GM12878 (cell line): ENCODE results near the gene HYAL1. TPM values are rescaled to one million over a fixed set of nuclear protein-coding genes. Genes with fewer than 3 reads are reported as not detected.
A peak's percentile ranks its signal among the peaks of the same experiment; 100 is the strongest.

Source experiments
- ASH2L ChIP-seq: fragments of 300-600, 200-600 bp; sonication (generic); IDR thresholded peaks from 2 replicates; pipeline ENCODE4 v1.6.1; 2017; ENCODE audit warnings: low read depth, mild to moderate bottlenecking, borderline replicate concordance
- ATF2 ChIP-seq: IDR thresholded peaks from 2 replicates; pipeline ENCODE4 v1.6.1; 2012; ENCODE audit warnings: low read length, inconsistent platforms
- ATF7 ChIP-seq: fragments of 450-650 bp; IDR thresholded peaks from 2 replicates; pipeline ENCODE4 v1.6.1; 2016; ENCODE audit warnings: low read depth, mild to moderate bottlenecking
- BACH1 ChIP-seq: fragments of 450-650 bp; IDR thresholded peaks from 2 replicates; pipeline ENCODE4 v1.6.1; 2017; ENCODE audit warnings: mild to moderate bottlenecking, borderline replicate concordance
- CEBPB ChIP-seq, 2 experiments: fragments of 150-350 bp in 1 of 2; IDR thresholded peaks; 2 replicates each; pipeline ENCODE4 v1.6.1; 2012 to 2014; ENCODE audit warnings: low read depth in 2 of 2, low read length in 2 of 2, borderline replicate concordance in 1 of 2, inconsistent platforms in 1 of 2
- CTCF ChIP-seq, 3 experiments: IDR thresholded peaks in 2 of 3; conservative IDR thresholded peaks in 1 of 3; 2 replicates each; pipeline ENCODE4 v1.5.1; 2011; ENCODE audit warnings: low read depth in 3 of 3, low read length in 3 of 3, mild to moderate bottlenecking in 3 of 3, control low read depth in 2 of 3, moderate library complexity in 2 of 3, inconsistent platforms in 1 of 3, mixed read lengths in 1 of 3; ENCODE audit not compliant: control insufficient read depth in 2 of 3, insufficient read depth in 1 of 3; ENCODE audit errors: extremely low read depth in 1 of 3
- FOXK2 ChIP-seq: fragments of 450-650 bp; IDR thresholded peaks from 2 replicates; pipeline ENCODE4 v1.6.1; 2017; ENCODE audit warnings: mild to moderate bottlenecking, moderate library complexity
- GABPA ChIP-seq: IDR thresholded peaks from 2 replicates; pipeline ENCODE4 v1.6.1; 2014; ENCODE audit warnings: antibody characterized with exemption, low read depth, mild to moderate bottlenecking, inconsistent platforms
- JUNB ChIP-seq: IDR thresholded peaks from 2 replicates; pipeline ENCODE4 v1.6.1; 2016; ENCODE audit warnings: antibody characterized with exemption, mild to moderate bottlenecking
- JUND ChIP-seq: IDR thresholded peaks from 2 replicates; pipeline ENCODE4 v1.6.1; 2012; ENCODE audit warnings: low read depth, mild to moderate bottlenecking, low read length, improper control_type of control experiment, moderate library complexity
- MEF2B ChIP-seq: fragments of 450-650 bp; IDR thresholded peaks from 2 replicates; pipeline ENCODE4 v1.6.1; 2018; ENCODE audit warnings: mild to moderate bottlenecking, moderate library complexity; ENCODE audit not compliant: partially characterized antibody, poor library complexity, severe bottlenecking
- MTA2 ChIP-seq: fragments of 450-650 bp; IDR thresholded peaks from 2 replicates; pipeline ENCODE4 v1.6.1; 2016; ENCODE audit warnings: low read depth, mild to moderate bottlenecking, moderate library complexity
- MXI1 ChIP-seq: fragments of 150-350 bp; IDR thresholded peaks from 2 replicates; pipeline ENCODE4 v1.6.1; 2011; ENCODE audit warnings: low read depth, mild to moderate bottlenecking, inconsistent platforms, low read length, improper control_type of control experiment
- NBN ChIP-seq: fragments of 450-650 bp; IDR thresholded peaks from 2 replicates; pipeline ENCODE4 v1.6.1; 2016
- NFYA ChIP-seq: IDR thresholded peaks from 2 replicates; pipeline ENCODE4 v1.6.1; 2011; ENCODE audit warnings: low read depth, mild to moderate bottlenecking, low read length, improper control_type of control experiment, borderline replicate concordance
- NKRF ChIP-seq: fragments of 450-650 bp; conservative IDR thresholded peaks from 2 replicates; pipeline ENCODE4 v1.6.1; 2017; ENCODE audit warnings: mild to moderate bottlenecking, moderate library complexity
- PAX5 ChIP-seq: IDR thresholded peaks from 2 replicates; pipeline ENCODE4 v1.6.1; 2011; ENCODE audit warnings: low read depth, low read length, borderline replicate concordance
- REST ChIP-seq: IDR thresholded peaks from 2 replicates; pipeline ENCODE4 v1.6.1; 2012; ENCODE audit warnings: mild to moderate bottlenecking, low read depth, low read length
- SMARCA5 ChIP-seq: fragments of 450-650 bp; IDR thresholded peaks from 2 replicates; pipeline ENCODE4 v1.6.1; 2017; ENCODE audit warnings: mild to moderate bottlenecking
- SP1 ChIP-seq: IDR thresholded peaks from one replicate; pipeline ENCODE4 v1.6.1; 2011; ENCODE audit warnings: low read depth, low read length
- ZNF207 ChIP-seq: fragments of 450-650 bp; IDR thresholded peaks from 2 replicates; pipeline ENCODE4 v1.6.1; 2014; ENCODE audit warnings: antibody characterized with exemption, mild to moderate bottlenecking, borderline replicate concordance
- polyA plus RNA-seq, 11 experiments: library from polyadenylated mRNA; depleted of rRNA in 4 of 11; unstranded in 6 of 11; stranded (reverse) in 5 of 11; fragments of >200 nt; fragmentation: Nextera tagmentation in 4 of 11; fragmentation: Illumina TruSeq in 1 of 11; extraction: Ambion mirVana in 4 of 11; extraction: Trizol in 1 of 11; gene quantifications; 1 replicate in 1 of 11; 2 replicates in 10 of 11; pipeline versions ENCODE4 v1.2.1 to v1.2.3, GENCODE V29; 2011 to 2016; ENCODE audit warnings: inconsistent platforms in 2 of 11, missing spikeins in 2 of 11, low read depth in 1 of 11
- total RNA-seq, 4 experiments: library from RNA; depleted of rRNA in 3 of 4; stranded (reverse); fragments of >200 nt in 3 of 4; fragmentation: Illumina TruSeq in 1 of 4; extraction: Trizol in 1 of 4; gene quantifications; 2 replicates each; pipeline versions ENCODE4 v1.2.1 to v1.2.3, GENCODE V29; 2013 to 2021

Gene HYAL1
- total and polyA plus RNA-seq, 10 of the 15 experiments (the other 5 are each of a cell fraction or from before 2014, with no cell fraction given): 0.04 to 0.55 (median 0.18) TPM; not detected in 2

- TF ChIP-seq ATF7 (peak; percentile 97), PAX5 (peak; percentile 52; the same call in 1 of the 2 replicates), BACH1 (peak; percentile 16; the same call in 1 of the 2 replicates), NBN (peak; percentile 75), REST (no peak), MEF2B (no peak), MTA2 (no peak), SP1 (peak; percentile 41), CEBPB (IDR thresholded peaks at IDR 0.05; ENCODE audit: borderline replicate concordance in 1 of 2, low read depth in 2 of 2, low read length in 2 of 2) (peak in 1 of 2 experiments; percentile 26; a peak in 1 of 4 replicates), ZNF207 (peak; percentile 77; the same call in 1 of the 2 replicates), CTCF (IDR thresholded peaks at IDR 0.05 in 2 of 3, conservative IDR thresholded peaks at IDR 0.05 in 1 of 3; ENCODE audit: control insufficient read depth in 2 of 3, extremely low read depth in 1 of 3, insufficient read depth in 1 of 3, low read depth in 3 of 3, low read length in 3 of 3) (peak; percentile 98 to 99 (median 98); a peak in 5 of 6 replicates), ATF2 (peak; percentile 80), GABPA (no peak), FOXK2 (no peak), JUNB (peak; percentile 70), ASH2L (no peak), MXI1 (peak; percentile 28; the same call in 1 of the 2 replicates), NFYA (no peak), NKRF (no peak), SMARCA5 (peak; percentile 62; the same call in 1 of the 2 replicates), JUND (peak; percentile 62; the same call in 1 of the 2 replicates)
These were observed 30.3 kb downstream of the HYAL1 start (continued) for GRCh38 chr3:50272911-50273688.
